GM19438 (cell line): ENCODE measurements around the gene EEA1.

Source experiments
- ATAC-seq: cut with Tn5 transposase; IDR thresholded peaks from one replicate; pipeline ENCODE4 v1.9.1; 2021; ENCODE audit warnings: low read depth; ENCODE audit not compliant: unreplicated experiment

EEA1 gene

GRCh38 chr12:92898755-92899154, 30.3 kb downstream of the EEA1 start:
- no peak for ATAC-seq

DNA sequence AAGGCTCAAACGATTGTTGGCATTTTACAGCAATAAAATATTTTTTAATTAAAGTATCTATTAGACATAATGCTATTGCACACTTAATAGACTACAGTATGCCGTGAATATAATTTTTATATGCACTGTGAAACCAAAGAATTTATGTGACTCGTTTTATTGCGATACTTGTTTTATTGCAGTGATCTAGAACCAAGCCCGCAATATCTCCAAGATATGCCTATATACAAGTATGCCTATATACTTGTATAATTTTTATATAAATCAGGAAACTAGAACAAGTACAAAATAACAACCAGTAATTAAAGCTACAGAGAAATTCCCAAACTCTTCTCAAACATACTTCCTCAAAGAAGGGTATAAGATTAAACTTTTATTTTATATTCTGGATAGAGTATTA, 31.3 kb downstream of the EEA1 start:
- ATAC-seq, result no peak

- no peak for ATAC-seq
Measured at GRCh38 chr12:92890601-92891106, 38.4 kb downstream of the EEA1 start.

GRCh38 chr12:92886131-92886530, 43.0 kb downstream of the EEA1 start:
- ATAC-seq, result no peak

GRCh38 chr12:92879698-92880322, 49.3 kb downstream of the EEA1 start:
- ATAC-seq, result no peak

DNA sequence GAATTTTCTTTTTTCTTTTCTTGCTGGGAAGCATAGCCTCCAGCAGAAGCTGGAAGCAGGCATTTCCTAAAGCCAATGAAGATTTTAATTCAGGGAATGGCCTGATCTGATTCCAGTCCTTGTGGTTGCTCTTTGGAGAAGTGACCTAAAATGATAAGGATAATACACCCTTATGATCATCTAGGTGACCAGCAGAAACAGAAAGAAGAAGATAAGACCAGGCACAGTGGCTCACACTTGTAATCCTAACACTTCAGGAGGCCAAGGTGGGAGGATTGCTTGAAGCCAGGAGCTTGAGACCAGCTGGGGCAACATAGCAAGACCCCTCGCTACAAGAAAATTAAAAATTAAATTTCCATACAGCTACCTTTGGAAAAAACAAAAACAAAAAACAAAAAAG, 51.2 kb downstream of the EEA1 start:
- ATAC-seq, result no peak

GRCh38 chr12:92876496-92876895, 52.6 kb downstream of the EEA1 start:
- ATAC-seq, result no peak

DNA sequence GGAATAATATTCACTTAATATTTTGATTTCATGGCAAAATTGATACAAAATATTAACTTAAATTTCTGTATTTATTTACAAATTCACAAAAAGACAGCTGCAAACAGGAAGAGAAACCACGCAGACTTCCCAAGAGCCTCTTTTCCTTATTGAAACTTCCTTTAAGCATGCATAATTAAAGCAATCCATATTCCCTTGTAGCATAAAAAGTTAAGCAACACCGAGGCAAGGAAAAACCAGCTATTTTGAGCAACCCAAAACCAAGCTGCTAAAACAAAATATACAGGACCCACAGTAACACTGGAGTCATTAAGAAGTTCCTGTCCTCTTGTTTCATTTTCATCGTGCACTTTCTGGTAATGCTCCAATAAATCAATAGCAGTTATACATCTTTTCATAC, 58.0 kb downstream of the EEA1 start:
- no peak for ATAC-seq

DNA sequence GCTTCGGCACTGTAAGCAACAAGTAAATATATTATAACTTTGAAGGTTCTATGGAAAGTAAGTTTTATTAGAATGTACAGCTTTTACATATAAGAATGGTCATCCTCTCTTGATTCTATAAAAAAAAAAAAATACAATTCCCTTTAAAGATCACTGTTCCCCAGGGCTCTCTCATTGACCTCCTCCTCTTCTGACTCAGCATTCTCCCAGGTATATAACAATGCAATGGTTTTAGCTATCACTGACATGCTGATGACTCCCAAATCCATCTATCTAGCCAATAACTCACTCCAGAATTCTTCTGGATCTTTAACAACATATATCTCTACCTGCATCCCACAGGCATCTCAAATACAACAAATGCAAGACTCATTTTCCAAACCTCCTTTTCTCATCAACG, 62.7 kb downstream of the EEA1 start:
- ATAC-seq, result no peak

- ATAC-seq, result no peak
Measured at GRCh38 chr12:92863251-92863650, 65.8 kb downstream of the EEA1 start.

- no peak for ATAC-seq
Measured at GRCh38 chr12:92861381-92861780, 67.7 kb downstream of the EEA1 start.

DNA sequence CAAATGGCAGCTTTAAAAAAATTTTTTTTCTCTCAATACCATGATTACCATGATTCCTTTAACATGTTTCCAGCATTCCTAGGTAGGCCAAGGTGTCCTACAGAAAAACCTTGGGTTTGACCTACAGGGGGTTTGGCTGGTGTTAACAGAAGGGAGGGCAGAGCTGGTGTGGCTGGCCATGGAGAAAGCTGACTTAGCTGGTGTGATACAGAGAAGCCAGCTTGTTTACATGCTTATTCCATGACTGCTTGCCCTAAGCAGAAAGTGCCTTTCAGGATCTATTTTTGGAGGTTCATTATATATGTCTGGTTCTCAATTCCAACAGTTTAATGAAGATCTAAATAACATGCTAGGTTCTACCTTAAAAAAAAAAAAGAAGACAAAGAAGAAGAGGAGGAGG, 68.6 kb downstream of the EEA1 start:
- no peak for ATAC-seq

GRCh38 chr12:92859650-92860386, 69.3 kb downstream of the EEA1 start:
- no peak for ATAC-seq

- ATAC-seq, result no peak
Measured at GRCh38 chr12:92857818-92858217, 71.3 kb downstream of the EEA1 start.

- ATAC-seq, result no peak
Measured at GRCh38 chr12:92854344-92854743, 74.8 kb downstream of the EEA1 start.

DNA sequence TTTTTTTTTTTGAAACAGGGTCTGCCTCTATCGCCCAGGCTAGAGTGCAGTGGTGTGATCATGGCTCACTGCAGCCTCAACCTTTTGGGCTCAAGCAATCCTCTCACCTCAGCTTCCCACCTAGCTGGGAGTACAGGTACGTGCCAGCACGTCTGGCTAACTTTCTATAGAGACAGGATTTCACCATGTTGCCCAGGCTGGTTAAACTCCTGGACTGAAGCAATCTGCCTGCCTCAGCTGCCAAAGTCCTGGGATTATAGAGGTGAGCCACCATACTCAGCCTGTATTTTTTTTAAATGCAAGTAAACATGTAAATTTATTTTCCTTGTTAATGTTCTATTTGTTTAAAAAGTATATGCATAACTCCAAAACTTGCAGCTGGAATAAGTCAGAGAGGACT, 80.4 kb downstream of the EEA1 start:
- no peak for ATAC-seq

- ATAC-seq, result no peak
Measured at GRCh38 chr12:92847368-92847767, 81.7 kb downstream of the EEA1 start.

- no peak for ATAC-seq
Measured at GRCh38 chr12:92845329-92845728, 83.8 kb downstream of the EEA1 start.

- ATAC-seq, result no peak
Measured at GRCh38 chr12:92844151-92844763, 84.8 kb downstream of the EEA1 start.

DNA sequence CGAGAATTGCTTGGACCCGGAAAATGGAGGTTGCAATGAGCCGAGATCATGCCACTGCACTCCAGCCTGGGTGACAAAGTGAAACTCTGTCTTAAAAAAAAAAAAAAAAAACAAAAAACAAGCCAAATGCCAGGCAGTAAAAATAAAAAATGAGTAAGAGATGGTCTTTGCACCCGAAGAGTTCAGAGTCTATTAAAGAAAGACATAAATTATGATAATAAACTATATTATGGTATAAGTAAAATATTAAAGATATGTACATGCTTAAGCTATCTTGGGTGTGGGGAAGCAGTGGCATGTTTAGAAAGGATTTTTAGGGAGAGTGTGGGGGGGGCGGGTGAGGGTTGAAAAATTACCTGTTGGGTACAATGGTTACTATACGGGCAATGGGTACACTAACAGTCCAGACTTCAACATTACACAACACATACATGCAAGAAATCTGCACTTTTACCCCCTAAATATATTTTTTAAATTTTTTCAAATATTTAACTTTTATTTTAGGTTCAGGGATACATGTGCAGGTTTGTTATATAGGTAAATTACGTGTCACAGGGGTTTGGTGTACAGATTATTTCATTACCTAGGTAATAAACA, 99.3 kb downstream of the EEA1 start:
- no peak for ATAC-seq

GRCh38 chr12:92828565-92828964, 100.5 kb downstream of the EEA1 start:
- ATAC-seq, result no peak
